Measurements from ENCODE around the gene ZMYM3.
"Not testable (repeated sequence)": the region's sequence is repeated elsewhere in the genome, so short reads cannot be mapped to it uniquely, and the experiment has no call there.

The ZMYM3 gene

GRCh38 chrX:71269801-71270395 is 16.0 kb upstream of the ZMYM3 start:
- no peak for DNase-seq (ENCODE audit: low read depth)
- no peak overlapping the region for H3K4me3 ChIP-seq (ENCODE audit: control insufficient read depth, low read depth, low read length)
- TF ChIP-seq CTCF (IDR thresholded peaks at IDR 0.05; ENCODE audit: control insufficient read depth, insufficient read depth, low read depth, low read length, missing control alignments), result no peak

GRCh38 chrX:71268624-71269023 is 14.7 kb upstream of the ZMYM3 start:
- H3K4me3 ChIP-seq (ENCODE audit: control insufficient read depth, low read depth, low read length); DNase-seq (ENCODE audit: low read depth): not testable (repeated sequence)

- no peak overlapping the region for H3K4me3 ChIP-seq (ENCODE audit: control insufficient read depth, low read depth, low read length)
- TF ChIP-seq CTCF (IDR thresholded peaks at IDR 0.05; ENCODE audit: control insufficient read depth, insufficient read depth, low read depth, low read length, missing control alignments), result no peak
- no peak for DNase-seq (ENCODE audit: low read depth)
These were observed 2.9 kb upstream of the ZMYM3 start for GRCh38 chrX:71256856-71257255.

GRCh38 chrX:71256051-71256450 is 2.1 kb upstream of the ZMYM3 start:
- H3K4me3 ChIP-seq (ENCODE audit: control insufficient read depth, low read depth, low read length), result no peak overlapping the region
- DNase-seq (ENCODE audit: low read depth), result no peak
- no peak for TF ChIP-seq CTCF (IDR thresholded peaks at IDR 0.05; ENCODE audit: control insufficient read depth, insufficient read depth, low read depth, low read length, missing control alignments)

- H3K4me3 ChIP-seq (ENCODE audit: control insufficient read depth, low read depth, low read length), result peak overlapping the region; percentile 78
- no peak for DNase-seq (ENCODE audit: low read depth)
- TF ChIP-seq CTCF (IDR thresholded peaks at IDR 0.05; ENCODE audit: control insufficient read depth, insufficient read depth, low read depth, low read length, missing control alignments), result peak; percentile 60
These were observed 468 bp downstream of the ZMYM3 start for GRCh38 chrX:71253253-71254091.

GRCh38 chrX:71252221-71252620 is 1.7 kb downstream of the ZMYM3 start:
- no peak for TF ChIP-seq CTCF (IDR thresholded peaks at IDR 0.05; ENCODE audit: control insufficient read depth, insufficient read depth, low read depth, low read length, missing control alignments)
- DNase-seq (ENCODE audit: low read depth), result no peak
- H3K4me3 ChIP-seq (ENCODE audit: control insufficient read depth, low read depth, low read length), result no peak overlapping the region

- no peak overlapping the region for H3K4me3 ChIP-seq (ENCODE audit: control insufficient read depth, low read depth, low read length)
- no peak for DNase-seq (ENCODE audit: low read depth)
- no peak for TF ChIP-seq CTCF (IDR thresholded peaks at IDR 0.05; ENCODE audit: control insufficient read depth, insufficient read depth, low read depth, low read length, missing control alignments)
These were observed 2.4 kb downstream of the ZMYM3 start for GRCh38 chrX:71251466-71251973.

Data from AG09309 (cell line).